WERI-Rb-1 (cell line): ENCODE data around the gene CYSTM1.

ENCODE experiments used
- DNase-seq: peaks from one replicate; pipeline ENCODE4 v3.0.0-alpha.2; 2020
- H3K27ac ChIP-seq: fragments of 250-450 bp; sonication (Bioruptor Pico); 2 replicates; pipeline ENCODE4 v1.5.1; 2020; ENCODE audit warnings: mild to moderate bottlenecking, moderate library complexity
- H3K27me3 ChIP-seq: fragments of 250-450 bp; sonication (Bioruptor Pico); 2 replicates; pipeline ENCODE4 v1.5.1; 2021; ENCODE audit warnings: mild to moderate bottlenecking, low read depth, moderate library complexity; ENCODE audit not compliant: insufficient read depth, severe bottlenecking
- H3K36me3 ChIP-seq: fragments of 250-450 bp; sonication (Bioruptor Pico); 2 replicates; pipeline ENCODE4 v1.5.1; 2020; ENCODE audit warnings: mild to moderate bottlenecking, moderate library complexity
- H3K4me3 ChIP-seq: 2 replicates; pipeline ENCODE4 v1.5.1; 2011; ENCODE audit warnings: low read depth, mild to moderate bottlenecking, control low read depth, low read length
- H3K9me3 ChIP-seq: fragments of 250-450 bp; sonication (Bioruptor Pico); 2 replicates; pipeline ENCODE4 v1.5.1; 2021; ENCODE audit warnings: mild to moderate bottlenecking, moderate library complexity; ENCODE audit not compliant: severe bottlenecking
- TF ChIP-seq, protein P1 (sequence below): IDR thresholded peaks from 2 replicates; pipeline ENCODE4 v1.5.1; 2011; ENCODE audit warnings: low read depth, mild to moderate bottlenecking, control low read depth, inconsistent platforms, low read length

Gene CYSTM1

DNA sequence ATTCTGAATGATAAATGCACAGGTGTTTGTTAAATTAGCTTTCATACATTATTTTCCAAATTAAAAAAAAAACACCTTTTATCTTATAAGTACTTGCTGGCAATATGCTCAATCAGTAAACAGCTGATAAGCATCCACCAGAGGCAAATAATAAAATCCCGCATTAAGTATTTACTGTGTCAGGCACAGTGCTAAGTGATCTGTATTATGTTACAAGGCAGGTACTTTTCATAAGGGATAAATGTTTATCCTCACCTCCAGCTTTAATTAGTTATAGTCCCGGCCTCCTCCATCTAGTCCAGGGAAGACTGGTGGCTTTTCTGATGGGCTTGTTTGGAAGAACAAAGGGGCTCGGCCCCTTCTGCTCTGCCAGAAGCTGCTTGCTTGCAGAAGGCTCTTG is 87.9 kb downstream of the CYSTM1 start:
- Histone ChIP-seq H3K27me3 (no peaks in the 10 kb centered on the region), H3K27ac (no peak overlapping the region), H3K9me3 (no peaks in the 10 kb centered on the region), H3K4me3 (no peak overlapping the region), H3K36me3 (peaks cover 7% of the 10 kb centered on the region)
- TF ChIP-seq, protein P1, sequence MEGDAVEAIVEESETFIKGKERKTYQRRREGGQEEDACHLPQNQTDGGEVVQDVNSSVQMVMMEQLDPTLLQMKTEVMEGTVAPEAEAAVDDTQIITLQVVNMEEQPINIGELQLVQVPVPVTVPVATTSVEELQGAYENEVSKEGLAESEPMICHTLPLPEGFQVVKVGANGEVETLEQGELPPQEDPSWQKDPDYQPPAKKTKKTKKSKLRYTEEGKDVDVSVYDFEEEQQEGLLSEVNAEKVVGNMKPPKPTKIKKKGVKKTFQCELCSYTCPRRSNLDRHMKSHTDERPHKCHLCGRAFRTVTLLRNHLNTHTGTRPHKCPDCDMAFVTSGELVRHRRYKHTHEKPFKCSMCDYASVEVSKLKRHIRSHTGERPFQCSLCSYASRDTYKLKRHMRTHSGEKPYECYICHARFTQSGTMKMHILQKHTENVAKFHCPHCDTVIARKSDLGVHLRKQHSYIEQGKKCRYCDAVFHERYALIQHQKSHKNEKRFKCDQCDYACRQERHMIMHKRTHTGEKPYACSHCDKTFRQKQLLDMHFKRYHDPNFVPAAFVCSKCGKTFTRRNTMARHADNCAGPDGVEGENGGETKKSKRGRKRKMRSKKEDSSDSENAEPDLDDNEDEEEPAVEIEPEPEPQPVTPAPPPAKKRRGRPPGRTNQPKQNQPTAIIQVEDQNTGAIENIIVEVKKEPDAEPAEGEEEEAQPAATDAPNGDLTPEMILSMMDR: no peak
- DNase-seq: no peak

- no peaks in the 10 kb centered on the region for H3K9me3 ChIP-seq
- no peaks in the 10 kb centered on the region for H3K36me3 ChIP-seq
- no peaks in the 10 kb centered on the region for H3K27me3 ChIP-seq
- TF ChIP-seq, protein P1: no peak
- no peak overlapping the region for H3K4me3 ChIP-seq
- DNase-seq: no peak
- H3K27ac ChIP-seq: no peak overlapping the region
Measured at GRCh38 chr5:140265845-140266244, 90.9 kb downstream of the CYSTM1 start.

GRCh38 chr5:140266471-140267200 is 91.6 kb downstream of the CYSTM1 start:
- TF ChIP-seq, protein P1: no peak
- Histone ChIP-seq H3K9me3 (no peaks in the 10 kb centered on the region), H3K27me3 (no peaks in the 10 kb centered on the region), H3K36me3 (no peaks in the 10 kb centered on the region), H3K4me3 (no peak overlapping the region), H3K27ac (no peak overlapping the region)
- DNase-seq: no peak

DNA sequence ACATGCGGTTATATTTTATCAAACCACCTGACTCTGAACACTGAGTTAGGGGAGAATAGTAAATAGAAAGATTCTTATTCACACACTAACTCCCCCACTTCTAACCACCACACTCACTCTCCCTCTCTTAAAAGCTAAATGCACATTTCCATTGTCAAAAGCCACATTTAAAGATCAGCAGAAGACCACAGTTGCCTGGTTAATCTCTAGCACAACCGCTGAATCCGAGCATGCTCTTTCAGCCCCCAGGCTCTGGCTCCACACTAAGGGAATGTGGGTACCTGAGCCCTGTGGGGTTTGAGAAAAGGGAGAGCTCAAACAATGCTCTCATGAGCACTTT is 92.2 kb downstream of the CYSTM1 start:
- H3K36me3 ChIP-seq: no peaks in the 10 kb centered on the region
- H3K27me3 ChIP-seq: no peaks in the 10 kb centered on the region
- DNase-seq: no peak
- TF ChIP-seq, protein P1: no peak
- H3K27ac ChIP-seq: no peak overlapping the region
- no peak overlapping the region for H3K4me3 ChIP-seq
- no peaks in the 10 kb centered on the region for H3K9me3 ChIP-seq

GRCh38 chr5:140267559-140268018 is 92.6 kb downstream of the CYSTM1 start:
- no peaks in the 10 kb centered on the region for H3K36me3 ChIP-seq
- no peaks in the 10 kb centered on the region for H3K27me3 ChIP-seq
- no peak overlapping the region for H3K27ac ChIP-seq
- TF ChIP-seq, protein P1: no peak
- H3K4me3 ChIP-seq: no peak overlapping the region
- no peaks in the 10 kb centered on the region for H3K9me3 ChIP-seq
- no peak for DNase-seq

GRCh38 chr5:140270008-140270407 is 95.0 kb downstream of the CYSTM1 start:
- no peak for DNase-seq
- TF ChIP-seq, protein P1: no peak
- no peaks in the 10 kb centered on the region for H3K27me3 ChIP-seq

More at GRCh38 chr5:140270008-140270407, 95.0 kb downstream of the CYSTM1 start:
- Histone ChIP-seq H3K36me3 (peaks cover 3% of the 10 kb centered on the region; the same call in 1 of the 2 replicates), H3K4me3 (no peak overlapping the region), H3K27ac (no peak overlapping the region), H3K9me3 (no peaks in the 10 kb centered on the region)
